Fibroblast of skin of left biceps (primary cell): ENCODE results near the gene TMEM179B.
"Not testable (repeated sequence)": the region's sequence is repeated elsewhere in the genome, so short reads cannot be mapped to it uniquely, and the experiment has no call there.

Experiments used
- DNase-seq, 2 experiments: peaks; one replicate each; pipeline ENCODE4 v3.0.0-alpha.2; 2013; ENCODE audit warnings: low read depth in 2 of 2

TMEM179B gene

DNA sequence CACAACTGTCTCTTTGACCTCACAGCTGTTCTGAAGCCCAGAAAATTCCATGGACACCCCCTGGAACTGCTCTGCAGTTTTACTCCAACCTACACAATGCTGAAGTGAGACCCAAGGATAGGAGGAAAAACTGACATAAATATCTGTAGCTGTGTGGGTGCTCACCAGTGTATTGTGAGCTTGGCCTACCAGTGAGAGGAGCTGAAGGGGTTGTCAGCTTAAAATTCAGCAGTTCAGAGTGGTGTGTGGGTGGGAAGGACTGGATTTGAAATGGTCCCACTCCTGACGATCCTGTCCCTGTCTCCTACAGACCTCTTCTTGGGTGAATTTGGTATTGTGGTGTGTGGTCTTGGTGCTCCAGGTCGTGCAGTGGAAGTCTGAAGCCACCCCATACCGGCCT, 2.4 kb downstream of the TMEM179B start:
- DNase-seq, result no peak

DNA sequence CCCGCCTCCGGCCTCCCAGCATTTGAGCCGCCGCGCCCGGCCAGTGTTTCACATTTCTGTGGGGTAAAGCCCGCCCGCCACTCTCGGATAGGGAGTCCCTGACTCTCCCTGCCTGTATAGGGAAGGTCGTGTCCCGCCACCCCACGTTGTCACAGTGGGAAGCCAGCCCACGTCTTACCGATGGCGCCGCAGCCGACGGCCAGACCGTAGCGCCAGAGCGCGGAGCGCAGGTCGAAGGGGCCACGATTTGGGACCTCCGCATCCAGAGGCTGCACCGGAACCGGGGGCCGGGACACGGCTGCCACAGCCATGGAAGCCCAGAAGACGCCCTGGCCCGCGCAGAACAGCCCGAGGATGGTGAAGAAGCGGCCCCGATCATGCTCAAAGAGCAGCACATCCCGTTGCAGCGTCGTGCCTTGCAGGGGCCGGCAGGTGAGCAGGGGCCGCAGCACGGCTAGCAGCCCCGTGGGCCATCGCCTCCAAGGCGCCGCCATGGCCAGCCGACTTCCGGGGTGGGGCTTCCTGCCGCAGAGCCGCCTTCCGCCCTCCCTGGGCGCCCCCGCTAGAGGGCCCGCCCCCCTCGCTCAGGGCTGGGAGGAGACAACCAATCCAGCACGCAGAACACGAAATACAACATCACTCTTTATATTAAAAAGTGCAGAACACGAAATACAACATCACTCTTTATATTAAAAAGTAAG, 4.4 kb downstream of the TMEM179B start, which contains the start of gene TMEM223:
TMEM223 (minus strand) TSS at position 506 of the 701 bp plus-strand sequence; CDS start at position 494, 12 bp downstream.
- DNase-seq, result no peak

DNA sequence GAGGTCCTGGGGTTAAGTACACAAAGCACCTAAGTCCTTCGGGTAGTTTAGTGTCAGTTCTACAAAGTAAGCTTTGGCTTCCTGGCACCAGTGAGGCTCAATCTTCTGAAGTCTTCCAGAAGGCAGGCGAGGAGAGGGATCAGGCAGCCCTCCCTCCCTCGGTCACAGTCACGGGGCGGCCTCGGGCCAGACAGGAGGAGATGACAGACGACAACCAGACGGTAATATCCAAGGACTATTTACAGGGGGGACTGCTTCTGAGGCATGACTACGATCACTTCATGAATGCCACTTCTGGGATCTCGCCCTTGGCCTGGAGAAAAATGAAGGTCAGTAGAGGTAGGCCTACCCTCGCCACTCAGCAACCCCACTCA, 5.0 kb downstream of the TMEM179B start:
- no peak for DNase-seq

DNA sequence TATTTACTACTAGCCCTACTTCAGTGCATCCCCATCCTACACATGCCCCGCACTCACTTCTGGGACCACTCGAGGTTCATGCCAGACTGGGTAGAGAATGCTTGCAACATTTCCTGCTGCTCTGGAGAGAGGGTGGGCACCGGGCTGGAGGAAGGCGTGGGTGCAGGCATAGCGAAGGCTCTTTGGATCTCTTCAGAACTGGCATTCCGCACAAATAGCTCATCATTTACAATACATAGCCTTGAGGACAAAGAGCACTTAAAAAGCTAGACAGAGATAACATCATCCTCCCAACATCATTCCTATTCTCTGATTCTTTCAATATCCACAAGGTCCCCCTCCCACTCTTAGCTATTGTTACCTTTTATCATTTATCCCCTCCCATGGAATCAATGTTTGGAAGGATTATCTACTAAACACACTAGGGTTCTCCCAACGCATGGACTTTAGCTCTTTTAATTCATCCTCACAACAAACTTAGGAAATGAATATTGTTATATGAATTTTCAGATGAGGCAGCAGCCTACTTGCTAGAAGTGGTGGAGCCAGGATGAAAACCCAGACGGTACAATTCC, 7.1 kb downstream of the TMEM179B start:
- DNase-seq, result no peak

DNA sequence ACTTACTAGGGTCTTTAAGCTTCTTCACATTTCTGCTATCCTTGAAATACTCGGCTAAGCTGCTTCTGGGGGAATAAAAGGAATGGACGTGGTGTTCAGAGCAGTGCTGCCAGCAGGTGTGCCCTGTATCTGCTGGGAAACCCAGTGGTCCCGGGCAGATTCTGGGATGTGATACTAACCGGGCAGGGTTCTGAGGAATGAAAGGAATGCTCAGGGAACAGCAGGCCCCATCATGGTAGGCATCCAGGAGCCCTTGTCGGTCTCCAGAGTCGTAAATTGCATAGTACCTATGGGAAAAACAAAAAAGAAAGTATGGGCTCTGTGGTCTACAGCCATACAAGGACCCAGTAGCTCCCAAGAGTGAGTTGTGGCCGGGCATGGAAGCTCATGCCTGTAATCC, 9.1 kb downstream of the TMEM179B start:
- DNase-seq, result no peak

DNA sequence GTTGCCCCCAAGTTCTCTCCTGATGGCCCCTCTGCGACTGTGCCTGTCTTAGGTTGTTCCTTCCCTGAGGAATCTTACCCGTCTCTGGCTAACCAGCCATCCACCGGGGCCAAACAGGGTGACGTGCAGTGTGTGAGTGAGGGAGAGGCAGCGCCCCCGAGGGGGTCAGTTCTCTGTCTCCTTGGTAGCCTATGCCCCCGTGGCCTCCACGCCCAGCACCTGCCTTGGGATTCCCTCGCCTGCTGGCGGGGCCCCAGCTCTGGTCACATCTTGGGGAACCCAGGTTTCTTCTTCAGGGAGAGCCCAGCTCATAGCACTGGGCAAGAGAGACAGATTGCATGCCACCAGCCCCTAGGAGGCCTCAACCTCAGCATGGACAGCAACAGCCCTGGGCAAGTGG, 12.3 kb downstream of the TMEM179B start:
- no peak for DNase-seq

DNA sequence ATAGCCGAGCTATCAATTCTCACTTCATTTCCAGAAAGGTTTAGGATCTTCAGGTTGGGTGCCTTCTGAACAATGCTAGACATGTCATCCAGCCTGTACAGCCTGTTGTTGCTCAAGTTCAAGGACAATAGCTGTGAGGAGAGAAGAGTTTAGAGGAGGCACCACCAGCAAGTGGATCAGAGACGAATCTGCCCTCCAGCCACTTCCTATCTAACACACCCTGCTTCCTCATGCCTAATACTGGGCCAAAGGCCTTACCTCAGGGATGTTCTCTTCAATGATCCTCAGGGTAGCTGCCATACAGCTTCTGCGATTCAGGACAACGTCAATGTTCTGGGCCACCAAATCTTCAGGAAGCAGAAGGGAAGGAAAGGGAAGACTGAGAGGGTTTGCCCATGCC, 13.9 kb downstream of the TMEM179B start:
- no peak for DNase-seq

DNA sequence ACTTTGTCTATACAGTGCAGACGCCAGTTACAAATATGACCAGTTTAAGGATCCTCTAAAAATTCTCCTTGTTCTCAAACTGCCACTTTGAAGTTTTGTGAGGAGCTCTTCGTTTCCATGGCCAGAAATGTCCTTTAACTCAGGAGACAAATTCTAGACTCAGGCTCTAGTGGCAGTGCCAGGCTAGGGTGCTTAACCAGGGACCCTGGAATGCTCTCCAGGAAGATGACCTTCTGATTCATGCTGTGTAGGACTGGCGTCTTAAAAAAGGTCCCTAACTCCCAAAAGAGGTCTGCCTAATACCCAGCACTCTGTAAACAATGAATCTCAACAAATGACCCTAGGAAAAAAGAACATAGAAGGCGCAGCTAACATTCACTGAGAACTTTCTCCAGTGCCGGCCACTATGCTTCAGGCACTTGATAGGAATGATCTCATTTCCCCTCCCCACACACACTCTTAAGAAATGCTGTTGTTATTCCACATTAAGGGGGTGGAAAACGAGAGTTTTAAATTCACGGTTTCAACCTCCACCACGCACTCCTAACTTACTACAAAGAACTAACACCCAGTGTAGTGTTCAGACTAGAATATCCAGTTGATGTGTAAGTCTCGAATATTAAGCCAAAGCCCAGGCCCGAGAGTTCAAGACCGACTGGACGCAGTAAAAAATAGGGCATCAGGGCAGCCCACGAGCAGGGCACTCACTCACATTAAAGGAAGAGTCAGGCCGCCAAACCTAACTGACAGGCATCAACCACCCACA, 17.3 kb downstream of the TMEM179B start:
- no peak for DNase-seq

DNA sequence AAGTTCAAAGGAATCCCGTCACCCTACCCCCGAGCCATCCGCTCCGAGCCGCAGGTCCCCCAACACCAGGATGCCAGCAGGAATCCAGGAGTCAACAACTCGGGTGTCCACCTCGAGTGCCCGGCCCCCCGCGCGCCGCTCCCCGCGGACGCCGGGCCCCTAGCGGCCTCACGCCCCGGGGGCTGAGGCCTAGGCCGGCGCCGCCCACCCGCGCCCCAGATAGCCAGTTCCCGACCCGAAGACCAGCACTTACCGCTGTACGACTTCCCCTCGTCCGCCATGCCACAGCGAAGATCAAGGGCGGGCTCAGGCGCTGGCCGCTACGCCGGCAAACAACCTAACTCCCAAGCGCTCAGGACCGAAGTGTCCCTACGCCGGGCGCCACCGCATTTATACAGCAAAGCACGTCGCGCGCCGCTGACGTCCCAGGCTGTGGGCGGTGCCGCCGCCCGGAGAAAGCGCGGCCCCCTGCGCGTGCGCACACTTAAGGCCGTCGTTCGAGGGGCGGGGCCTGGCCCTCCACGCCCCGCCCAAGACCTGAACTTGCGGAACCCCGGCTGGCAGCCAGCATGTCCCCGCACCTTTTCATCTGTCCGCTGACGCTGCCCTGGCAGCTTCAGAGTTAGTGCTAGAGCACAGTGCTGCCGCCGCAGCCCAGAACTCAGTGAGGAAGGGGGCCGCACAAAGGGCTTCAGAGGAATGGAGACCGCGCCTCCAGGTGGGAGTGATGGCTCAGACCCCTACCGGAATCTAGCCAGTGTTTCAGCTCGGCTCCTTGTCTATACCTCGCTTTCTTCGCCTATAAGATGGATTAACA, 18.1 kb downstream of the TMEM179B start, which contains the start of gene NXF1:
NXF1 (minus strand) TSS at position 365 of the 817 bp plus-strand sequence; CDS start at position 281, 84 bp downstream.
- DNase-seq, result peak; percentile 81 to 82

DNA sequence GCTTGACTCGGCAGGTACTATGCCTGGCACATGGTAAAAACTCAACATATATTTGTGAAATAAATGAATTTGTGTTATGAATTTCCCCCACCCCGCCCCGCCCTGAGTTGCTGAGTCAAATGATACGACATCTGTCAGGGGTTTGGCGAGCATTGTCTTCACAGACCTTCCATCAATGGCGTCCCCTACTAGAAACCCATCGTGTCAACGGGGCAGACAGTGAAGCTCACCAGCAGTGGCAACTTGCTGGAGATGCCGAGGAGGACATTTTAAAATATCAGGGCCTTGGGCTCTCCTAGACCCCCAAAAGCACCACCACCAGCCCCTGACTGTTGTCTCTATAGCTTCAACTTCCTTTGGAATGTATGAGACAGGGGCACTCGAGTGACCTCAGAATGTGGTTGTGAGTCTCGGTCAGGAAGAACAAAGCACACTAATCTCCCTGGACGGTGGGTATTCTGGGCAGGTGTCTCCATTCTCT, 18.8 kb downstream of the TMEM179B start:
- no peak for DNase-seq

DNA sequence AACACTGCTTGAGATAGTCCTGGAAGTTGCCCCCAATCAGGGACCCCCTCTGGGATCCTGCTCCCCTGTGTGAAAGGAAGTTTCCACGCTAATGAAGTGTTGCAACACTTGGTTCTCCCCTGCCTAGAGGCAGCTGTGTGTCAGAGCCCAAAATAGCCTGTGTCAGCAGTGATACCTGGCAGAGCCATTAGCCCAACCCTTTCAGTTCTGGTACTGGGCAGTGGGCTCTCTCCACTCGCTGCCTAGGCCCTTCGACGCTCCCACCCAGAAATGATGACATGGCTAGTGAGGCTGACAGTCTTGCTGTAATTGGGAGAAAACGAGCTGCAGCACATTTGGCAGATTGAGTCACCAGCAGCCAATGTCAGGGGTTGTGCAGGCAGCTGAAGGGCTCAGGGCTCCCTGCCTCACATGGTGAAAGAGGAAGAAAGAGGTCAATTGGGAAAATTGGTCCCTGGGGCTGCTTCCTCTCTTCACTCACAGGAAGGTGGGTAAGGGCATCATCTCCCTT, 19.5 kb downstream of the TMEM179B start:
- no peak for DNase-seq

DNA sequence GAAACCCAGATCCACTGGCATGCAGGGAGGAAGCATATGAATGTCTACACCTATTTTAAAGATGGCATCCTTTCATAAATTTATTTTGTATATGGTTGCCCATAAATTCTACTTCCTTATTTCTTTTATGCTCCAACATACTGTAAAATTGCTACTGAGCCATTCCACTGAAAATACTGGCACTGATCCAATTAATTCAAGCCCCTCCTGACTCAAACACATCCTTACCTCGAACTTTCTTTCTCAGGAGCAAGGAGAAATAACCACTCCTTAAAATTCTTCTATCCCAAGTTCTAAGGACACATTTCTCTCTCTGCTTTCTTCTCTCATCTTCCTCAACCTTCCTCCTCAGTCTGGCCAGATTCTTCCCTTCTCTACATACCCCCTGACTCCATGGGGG, 23.5 kb downstream of the TMEM179B start:
- DNase-seq, result no peak

DNA sequence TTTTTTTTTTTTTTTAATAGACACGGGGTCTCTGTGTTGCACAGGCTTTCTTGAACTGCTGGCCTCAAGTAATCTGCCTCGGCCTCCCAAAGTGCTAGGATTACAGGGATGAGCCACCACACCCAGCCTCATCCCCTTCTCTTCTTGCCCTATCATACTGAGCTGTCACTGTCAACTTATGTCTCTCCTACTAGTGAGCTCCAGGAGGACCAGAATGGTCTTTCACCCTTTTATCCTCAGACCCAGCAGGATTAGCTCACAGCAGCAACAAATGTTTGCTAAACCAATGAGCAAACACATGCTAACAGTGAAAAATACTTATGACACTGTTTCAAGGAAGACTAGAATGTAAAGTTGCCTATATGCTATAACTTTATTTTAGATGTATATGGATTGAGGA, 24.5 kb downstream of the TMEM179B start:
- DNase-seq, result no peak

DNA sequence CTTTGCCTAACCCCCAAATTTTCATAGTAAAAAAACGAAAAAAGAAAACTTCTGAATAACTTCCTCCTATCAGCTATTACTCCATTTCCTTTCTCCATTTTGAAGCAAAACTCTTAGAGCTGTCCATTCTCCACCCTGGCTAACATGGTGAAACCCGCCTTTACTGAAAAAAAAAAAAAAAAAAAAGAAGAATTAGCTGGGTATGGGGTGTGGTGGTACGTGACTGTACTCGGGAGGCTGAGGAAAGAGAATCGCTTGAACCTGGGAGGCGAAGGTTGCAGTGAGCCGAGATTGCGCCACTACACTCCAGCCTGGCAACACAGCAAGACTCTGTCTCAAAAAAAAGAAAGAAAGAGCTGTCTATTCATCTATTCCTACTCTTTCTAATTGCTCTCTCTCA, 29.4 kb downstream of the TMEM179B start:
- no peak for DNase-seq

DNA sequence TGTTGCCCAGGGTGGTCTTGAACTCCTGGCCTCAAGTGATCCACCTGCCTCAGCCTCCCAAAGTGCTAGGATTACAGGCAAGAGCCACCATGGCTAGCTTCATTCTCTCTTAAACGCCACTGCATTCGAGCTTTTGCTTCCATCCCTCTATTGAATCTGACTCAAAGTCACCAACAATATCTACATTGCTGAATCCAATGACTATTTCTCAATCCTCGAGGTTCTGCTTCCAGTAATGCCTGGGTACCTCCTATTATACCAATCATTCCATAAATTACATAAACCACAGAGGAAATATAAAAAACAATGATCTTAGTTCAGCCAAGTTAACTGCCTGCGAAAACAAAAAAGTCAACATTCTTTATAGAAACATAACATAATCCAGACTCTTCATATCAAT, 29.9 kb downstream of the TMEM179B start:
- no peak for DNase-seq

DNA sequence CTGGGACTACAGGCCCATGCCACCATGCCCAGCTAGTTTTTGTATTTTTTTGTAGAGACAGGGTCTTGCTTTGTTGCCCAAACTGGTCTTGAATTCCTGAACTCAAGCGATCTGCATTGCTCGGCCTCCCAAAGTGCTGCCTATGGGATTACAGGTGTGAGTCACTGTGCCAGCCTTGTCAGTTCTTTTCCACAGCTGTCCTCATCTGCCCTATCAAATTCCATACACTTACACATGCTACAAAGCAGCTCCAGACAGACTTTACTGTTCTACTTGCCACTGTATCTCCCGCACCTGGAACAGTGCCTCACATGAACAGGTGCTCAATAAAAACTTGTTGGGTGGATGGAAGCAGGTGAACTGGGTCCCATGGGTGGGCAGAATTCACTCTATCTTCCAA, 36.5 kb downstream of the TMEM179B start:
- no peak for DNase-seq

DNA sequence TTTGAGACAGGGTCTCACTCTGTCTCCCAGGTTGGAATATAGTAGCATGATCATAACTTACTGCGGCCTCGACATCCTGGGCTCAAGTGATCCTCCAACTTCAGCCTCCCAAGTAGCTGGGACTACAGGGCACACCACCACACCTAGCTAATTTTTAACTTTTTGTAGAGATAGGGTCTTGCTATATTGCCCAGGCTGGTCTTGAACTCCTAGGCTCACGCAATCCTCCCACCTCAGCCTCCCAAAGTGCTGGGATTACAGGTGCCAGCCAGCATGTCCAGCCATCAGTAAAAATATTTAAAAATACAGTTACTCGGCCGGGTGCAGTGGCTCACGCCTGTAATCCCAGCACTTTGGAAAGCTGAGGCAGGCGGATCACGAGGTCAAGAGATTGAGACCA, 40.9 kb downstream of the TMEM179B start:
- not testable (repeated sequence) for DNase-seq

DNA sequence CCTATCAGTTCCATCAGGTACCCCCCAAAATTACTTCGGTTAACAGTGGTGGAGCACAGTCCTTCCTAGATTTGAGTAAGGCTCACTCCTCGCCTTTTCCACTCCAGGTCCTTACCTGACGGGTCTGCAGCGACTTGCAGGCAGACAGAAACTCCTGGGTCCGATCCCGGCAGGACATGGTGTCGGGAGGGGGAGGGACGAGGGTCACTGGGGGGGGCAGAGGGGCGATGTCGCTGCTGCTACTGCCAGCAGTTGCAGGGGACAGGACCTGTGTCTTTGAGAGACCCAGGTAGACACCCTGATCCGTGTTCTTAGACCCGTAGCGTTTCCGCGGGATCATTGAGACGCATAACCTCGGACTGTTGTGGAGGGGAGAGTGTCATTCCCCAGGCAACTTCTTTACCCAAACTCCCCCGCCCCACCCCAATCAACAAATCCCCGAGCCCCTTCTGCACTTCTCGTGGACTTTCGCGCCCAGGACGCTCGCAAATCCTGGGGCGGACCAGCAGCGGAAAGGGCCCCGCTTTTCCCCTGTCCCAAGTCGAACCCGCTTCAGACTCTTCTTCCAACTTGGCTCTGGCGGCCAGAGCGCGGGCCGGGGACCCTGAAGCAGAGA, 43.8 kb downstream of the TMEM179B start:
- DNase-seq, result no peak

DNA sequence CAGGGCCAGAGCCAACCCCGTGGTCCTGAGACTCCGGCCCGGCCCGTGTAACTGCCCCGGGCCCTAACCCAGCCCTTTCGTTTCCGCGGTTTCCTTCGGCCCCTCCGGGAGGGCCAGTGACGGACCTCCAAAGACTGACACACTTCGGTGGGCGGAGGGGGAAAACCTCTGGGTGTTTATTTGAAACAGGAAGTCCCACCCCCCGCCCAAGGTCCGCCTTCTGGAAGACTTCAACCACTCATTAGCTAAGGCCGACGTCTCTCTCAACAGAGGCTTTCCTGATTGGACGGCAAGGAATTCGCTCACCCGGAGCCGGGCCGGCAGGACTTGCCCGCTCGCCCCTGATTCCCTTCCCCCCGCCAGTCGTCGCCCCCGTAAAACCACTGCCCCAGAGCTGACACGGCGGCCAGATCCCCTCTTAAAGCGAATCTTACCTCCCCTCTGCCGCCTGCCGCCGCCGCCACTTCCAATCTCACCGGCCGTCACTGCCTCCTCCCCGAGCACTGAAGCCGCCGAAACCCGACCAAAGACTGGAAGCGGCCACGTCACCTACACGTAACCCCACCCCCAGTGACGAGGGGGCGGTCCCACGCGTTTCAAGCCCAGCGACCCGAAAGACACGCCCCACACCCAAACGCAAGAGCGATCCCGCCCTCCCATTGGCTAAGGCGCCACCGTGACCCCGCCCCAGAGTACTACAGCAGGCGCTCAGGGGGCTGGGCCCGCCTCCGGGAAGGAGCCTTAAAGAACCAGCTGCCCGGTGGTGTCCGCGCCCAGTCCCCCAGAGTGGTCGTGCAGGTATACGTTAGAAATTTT, 44.5 kb downstream of the TMEM179B start, which contains the start of gene STX5:
STX5 (minus strand) TSS at position 532 of the 816 bp plus-strand sequence. CDS start 808 bp downstream, outside the sequence.
- peak; percentile 92 to 94 for DNase-seq
